Activated T-cell treated with anti-CD3 and anti-CD28 coated beads for 4 hours (primary cell): ENCODE data around the gene SLAMF9.

Experiments used
- DNase-seq: peaks from one replicate; pipeline ENCODE4 v3.0.0-alpha.2; 2020

The SLAMF9 gene

DNA sequence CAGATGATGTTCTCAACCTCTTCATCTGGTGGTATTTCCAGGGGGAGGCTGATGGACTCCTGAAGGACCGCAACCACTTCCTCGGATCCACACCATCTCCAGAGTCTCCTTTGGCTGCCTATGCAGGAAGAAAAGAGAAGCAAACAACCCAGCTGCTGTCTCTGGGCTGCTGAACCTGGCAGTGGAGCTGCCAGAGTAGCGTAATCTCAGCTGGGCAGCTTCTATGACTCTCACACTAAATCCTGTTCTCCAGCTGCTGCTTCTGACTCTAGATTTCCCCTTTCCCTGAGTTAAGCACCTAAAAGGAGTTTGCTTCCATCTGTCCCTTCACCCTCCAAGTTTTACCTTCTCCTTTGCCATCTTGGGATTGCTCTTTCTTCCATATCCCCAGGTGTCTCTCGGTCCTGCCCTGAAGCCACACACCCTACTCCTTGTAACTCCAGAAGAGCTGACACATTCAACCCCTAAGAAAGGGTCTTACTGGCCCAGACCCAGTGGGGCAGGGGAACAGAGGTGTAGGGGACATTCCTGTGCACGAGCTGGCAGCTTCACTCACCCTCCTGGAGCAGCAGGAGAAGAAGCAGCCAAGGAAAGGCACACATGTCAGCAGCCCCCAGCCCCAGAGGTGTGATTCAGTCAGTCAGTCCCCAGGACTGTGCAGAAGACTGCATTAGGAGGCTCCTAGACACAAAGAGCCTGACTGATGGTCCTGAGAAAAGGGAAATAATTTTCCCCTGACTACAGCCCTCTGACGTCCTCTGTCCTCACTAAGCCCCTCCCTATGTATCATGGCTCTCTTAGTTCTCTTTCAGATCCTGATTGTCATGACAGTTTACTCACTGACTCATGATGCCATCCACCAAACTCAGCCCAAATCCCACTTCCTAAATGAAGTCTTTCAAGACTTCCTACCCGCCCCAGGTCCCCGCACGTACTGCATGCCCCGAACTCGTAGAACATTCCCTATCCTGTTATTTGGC, at the start of gene SLAMF9:
Gene SLAMF9, minus strand, starts transcription at position 702 of the 980 bp plus-strand sequence. Its CDS starts 100 bp downstream, at position 602.
- no peak for DNase-seq

DNA sequence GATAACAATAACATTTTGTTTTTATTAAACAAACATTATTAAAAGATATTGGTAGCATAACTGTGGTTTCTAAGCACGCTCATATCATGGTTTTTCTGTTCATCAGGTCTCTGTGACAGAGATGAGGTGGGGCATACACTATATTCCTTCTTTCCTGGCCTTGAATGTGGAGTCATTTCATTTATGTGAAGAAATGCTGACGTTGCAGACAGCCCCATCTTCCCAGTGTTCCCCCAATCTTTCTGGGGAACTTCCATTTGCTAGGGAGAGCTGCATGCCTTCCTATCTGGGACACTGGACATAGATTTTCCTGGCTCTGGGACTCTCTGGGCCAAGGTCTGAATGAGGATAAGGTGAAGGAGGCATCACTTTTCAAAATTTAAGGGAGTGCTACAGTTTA, 47.4 kb upstream of the SLAMF9 start:
- DNase-seq = no peak

DNA sequence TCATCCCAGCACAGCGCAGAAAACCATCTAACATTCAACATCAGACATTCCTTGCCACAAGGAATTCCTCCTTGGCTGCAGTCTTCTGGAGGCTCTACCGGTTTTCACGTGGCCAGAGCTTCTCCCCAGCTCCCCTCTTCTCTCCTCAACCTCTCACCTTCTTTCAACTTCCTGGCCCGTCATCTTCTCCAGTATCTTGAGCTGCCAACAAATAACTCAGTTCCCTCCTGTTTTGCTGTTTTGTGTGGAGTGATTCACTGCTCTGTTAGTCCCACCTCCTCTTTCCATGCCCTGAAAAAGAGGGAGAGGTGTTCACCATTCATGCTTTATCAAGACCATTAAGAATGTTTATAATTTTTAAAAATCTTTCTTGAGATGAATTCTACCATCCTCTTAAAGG, 45.2 kb upstream of the SLAMF9 start:
- DNase-seq = no peak

DNA sequence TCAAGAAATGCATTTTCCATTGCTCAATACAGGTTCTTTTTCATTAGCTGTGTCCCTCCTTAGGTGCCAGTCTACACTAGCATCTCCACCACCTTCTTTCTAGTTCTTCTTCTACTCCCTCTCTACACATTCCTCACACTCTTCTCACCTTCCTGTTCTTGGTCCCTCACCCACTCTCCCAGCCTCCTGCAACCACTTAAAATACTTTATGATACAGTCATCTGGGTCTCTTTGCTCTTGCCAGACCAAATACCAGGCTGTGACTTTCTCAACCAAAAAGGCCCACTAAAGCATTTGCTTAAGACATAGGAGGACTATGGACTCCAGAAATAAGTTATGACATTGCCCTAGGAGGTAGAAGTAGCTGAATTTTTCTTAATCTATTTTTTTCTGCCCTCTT, 42.6 kb upstream of the SLAMF9 start:
- no peak for DNase-seq

DNA sequence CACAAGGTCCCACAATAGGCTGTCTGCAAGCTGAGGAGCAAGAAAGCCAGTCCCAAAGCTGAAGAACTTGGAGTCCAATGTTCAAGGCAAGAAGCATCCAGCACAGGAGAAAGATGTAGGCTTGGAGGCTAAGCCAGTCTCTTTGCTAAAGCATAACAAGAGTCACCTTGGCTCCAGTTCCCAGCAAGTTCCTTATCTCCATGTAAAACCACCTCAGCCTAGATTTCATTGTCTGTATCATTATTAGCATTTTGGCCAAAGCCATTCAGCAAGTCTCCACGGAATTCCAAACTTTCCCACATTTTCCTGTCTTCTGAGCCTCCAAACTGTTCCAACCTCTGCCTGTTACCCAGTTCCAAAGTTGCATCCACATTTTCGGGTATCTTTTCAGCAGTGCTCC, 40.9 kb upstream of the SLAMF9 start:
- DNase-seq = no peak

DNA sequence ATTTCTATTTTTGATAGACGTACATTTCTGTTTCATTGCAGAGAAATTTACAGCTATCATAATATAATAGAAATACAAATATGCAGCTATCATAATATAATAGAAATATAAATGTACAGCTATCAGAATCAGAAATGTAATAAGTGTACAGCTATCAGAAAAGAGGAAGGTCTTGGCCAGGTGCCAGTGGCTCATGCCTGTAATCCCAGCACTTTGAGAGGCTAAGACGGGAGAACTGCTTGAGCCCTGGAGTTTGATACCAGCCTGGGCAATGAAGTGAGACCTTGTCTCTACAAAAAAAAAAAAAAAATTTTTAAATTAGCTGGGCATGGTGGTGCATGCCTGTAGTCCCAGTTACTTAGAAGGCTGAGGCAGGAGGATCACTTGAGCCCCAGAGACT, 39.9 kb upstream of the SLAMF9 start:
- DNase-seq = no peak

DNA sequence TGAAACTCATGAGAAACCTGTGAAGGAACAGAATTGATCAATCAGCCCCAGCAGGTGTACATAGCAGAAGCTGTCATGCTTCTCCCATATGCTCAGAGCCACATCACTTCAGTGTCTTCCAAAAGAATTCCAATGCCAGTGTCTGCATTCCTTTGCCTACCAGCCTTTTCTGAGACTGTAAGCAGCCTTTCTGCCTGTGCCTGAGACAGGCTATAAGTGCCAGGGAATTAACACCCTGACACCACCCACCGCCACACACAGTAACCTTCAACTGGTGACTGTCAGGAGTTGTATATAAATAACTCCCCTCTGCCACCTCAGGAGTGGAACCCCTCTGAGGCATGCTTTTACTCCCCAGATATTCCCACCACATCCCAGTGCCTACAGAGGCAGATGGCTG, 38.1 kb upstream of the SLAMF9 start:
- no peak for DNase-seq

DNA sequence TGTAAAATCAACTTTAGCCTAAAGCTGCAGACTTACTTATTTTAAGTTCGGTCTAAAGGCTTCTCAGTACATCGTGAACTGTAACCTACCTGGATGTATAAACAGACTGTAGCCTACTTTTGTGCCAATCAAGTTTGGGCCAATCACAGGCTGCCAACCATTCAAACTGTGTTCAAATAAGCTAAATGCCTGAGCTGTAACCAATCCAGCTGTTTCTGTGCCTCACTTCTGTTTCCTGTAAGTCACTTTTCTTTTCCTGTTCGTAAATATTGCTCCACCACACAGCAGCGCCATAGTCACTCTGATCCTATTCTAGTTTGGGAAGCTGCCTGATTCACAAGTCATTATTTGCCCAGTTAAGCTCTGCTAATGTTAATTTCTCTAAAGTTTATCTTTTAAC, 37.5 kb upstream of the SLAMF9 start:
- no peak for DNase-seq

DNA sequence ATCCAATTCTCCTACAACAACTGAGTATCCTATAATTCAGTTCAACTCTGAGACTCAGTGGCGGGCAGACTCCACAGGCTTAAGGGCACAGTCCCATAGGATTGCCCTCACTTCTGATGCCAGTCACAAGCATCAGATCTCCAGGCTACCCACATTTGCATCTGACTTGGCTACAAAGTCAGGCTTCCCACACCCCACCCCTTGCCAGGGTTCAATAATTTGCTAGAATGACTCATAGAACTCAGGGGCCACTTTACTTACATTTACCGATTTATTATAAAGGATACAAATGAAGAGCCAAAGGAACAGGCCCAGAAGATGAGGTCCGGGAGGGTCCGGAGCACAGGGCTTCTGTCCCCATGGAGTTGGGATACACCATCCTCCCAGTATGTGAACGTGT, 36.0 kb upstream of the SLAMF9 start:
- no peak for DNase-seq

DNA sequence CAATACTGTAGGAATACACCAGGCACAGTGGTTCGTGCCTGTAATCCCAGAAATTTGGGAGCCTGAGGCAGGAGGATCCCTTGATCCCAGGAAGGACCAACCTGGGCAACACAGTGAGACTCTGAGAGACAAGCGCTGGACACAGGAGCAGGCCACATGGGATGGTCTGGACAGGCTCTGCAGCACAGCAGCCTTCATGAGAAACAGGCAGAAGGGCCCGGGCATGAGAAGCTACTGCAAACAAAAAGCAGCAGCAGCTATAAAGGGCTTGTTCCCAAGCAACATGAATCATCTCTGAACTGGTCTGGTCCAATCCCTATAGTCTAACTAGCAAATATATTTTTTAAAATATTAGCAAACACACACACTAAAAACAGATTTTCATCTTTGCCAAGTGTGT, 35.5 kb upstream of the SLAMF9 start:
- DNase-seq = no peak

DNA sequence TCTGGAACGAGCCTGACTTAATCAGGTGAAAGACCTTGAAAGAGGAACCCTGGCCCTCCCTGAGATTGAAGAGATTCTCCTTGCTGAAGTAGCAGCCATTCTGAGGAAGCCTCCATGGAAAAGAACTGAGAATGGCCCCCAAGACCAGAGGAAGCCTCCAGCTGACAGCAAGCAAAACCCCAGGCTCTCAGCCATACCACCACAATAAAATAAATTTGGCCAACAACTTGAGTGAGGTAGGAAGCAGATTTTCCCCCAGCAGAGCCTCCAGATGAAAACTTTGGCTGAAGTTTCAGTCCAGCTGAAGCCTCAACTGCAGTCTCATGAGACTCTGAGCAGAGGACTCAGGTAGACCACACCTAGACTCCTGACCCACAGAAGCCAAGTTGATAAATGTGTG, 34.0 kb upstream of the SLAMF9 start:
- DNase-seq = no peak

DNA sequence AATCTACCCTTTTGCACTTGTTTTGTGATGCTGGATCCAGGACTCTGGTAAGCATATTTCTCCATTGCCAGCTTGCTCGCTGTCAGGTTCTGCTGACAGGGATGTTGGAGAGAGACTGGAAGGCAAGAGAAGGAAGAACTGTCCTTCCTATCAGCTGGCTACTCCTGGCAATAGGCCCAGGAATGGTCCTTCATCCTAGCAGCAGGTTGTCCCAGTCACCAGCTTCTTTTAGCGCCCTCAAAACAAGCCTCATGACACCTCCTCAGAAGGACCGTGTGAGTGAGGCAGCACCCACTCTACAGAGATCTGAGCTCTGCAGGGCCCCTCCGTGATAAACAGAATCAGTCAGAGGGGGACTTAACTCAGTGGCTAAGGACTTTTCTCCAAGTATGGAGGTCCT, 33.1 kb upstream of the SLAMF9 start:
- DNase-seq = no peak

DNA sequence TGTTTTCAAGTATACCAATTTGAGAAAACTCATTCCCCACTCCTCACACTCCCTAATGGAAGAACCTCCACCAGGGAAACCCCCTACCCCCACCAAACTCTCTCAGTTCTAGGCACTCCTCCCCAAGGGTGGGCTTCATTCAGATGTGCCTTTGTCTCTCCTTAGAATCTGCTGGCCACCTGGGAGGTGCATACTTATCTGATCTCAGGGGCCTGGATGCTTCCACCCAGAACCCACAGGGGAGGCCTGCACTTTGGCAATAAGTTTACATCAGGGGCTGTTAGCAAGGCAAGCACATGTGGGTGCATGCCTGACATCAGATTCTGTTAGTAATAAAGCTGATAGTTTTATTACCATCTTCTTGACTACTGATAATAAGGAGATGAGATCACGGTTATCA, 32.5 kb upstream of the SLAMF9 start:
- DNase-seq = no peak

DNA sequence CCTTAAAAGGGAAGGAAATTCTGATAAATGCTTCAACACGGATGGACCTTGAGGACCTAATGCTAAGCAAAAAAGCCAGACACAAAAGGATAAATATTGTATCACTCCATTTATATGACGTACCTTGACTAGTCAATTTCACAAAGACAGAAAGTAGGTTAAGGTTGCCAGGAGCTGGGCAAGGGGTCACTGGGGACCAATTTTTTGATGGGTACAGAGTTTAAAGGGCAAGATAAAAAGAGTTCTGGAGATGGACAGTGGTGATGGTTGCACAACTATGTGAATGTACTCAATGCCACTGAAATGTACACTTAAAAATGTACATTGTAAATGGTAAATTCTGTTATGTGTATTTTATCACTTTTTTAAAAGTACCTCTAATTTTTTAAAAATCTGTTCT, 32.1 kb upstream of the SLAMF9 start:
- no peak for DNase-seq

DNA sequence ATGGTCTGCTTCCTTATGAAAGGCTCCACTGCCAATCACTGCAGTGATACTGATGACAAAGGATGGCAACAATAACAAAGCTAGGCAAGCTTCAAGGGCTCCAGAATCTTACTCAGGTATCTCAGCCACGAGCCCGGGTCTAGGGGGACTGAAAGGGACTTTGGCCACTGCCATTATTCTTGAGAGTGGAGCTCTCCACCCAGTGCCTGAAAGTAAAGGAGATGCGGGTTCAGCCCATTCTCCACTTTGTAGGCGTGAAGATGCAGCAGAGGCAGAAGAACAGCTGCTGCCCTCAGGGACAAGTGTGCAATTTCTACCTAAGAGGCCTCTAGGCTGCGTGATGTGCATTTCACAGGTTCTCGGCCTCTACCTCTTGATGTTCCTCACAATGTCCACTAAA, 31.4 kb upstream of the SLAMF9 start:
- no peak for DNase-seq

DNA sequence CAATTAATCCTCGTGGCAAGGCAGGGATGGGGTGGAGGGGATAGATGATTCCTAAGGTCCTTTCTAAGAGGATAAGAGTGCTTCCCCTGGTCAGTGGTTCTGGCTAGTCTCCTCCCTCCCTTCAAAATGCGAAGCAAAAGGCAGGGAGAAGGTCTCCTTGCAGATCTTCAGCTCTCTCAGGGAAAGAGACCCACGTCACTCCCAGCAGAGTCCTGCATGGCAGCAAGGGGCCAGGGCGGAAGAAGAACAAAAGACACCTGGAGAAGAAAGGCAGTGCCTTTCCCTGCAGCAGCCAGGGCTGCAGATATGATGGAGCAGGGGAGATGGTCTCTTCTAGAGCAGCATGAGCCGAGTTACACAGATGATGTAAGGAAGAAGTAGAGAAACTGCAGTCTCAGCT, 29.6 kb upstream of the SLAMF9 start:
- DNase-seq = no peak

DNA sequence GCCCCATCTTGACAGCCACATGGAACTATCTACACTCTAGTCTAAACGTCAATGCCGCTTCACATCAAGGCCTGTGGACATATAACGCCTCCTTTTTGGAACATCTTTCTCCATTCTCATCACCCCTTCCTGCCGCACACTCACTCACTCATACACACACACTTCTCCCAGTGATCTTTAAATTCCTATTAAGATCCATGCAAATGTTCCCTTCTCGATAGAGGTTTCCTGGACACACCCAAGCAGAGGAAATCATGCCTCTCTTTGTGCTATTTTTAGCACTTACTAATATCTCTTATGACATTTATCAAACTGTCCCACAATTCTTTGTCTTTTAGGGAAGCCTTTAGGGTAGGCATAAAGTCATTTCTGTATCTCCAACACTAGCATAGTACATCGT, 28.2 kb upstream of the SLAMF9 start:
- DNase-seq = no peak

DNA sequence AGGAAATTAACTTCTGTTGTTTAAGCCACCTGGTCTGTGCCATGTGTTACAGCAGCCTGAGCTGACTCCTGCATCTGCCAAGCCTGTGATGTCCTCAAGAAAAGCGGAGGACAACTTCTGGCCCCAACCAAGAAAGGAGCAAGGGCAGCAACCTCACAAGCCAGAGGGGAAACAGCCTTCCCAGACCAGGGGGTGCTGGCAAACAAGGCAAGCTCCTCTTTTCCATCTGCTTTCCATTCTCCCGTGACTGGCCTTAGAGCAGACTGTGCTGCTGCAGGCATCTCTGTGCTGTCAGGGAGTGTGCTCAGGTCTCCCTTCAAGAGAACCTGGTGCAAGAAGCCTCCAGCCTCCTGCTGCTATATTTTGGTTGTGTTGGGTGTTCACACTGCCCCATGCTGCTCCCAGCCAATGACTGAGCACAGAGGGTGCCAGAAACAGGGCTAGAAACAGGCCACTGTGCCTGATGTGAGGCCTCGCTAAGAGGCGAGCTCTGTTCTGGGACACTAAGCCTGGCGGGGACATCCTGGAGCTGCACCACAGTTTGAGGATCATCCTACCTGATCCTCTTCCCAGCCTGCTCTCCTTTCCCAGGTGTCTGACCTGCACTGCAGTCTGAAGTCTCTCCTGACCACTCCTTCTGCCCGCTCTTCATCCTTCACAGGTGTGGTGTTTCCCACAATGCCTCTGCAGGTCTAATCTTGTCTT, 27.5 kb upstream of the SLAMF9 start:
- no peak for DNase-seq

DNA sequence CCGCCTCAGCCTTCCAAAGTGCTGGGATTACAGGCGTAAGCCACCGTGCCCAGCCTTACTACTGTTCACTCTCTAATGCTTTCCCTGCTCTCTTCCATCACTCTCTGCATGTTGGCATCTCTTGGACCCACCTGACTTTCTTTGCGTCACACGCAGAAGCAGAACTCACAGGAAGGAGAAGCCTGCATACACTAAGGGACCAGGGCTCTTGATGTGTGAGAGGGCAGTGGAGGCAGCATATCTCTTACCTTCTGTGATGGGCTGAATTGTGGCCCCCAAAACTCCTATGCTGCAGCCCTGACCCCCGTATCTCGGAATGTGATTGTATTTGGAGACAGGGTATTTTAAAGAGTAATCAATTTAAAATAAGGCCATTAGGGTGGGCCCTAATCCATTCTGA, 26.7 kb upstream of the SLAMF9 start:
- no peak for DNase-seq

DNA sequence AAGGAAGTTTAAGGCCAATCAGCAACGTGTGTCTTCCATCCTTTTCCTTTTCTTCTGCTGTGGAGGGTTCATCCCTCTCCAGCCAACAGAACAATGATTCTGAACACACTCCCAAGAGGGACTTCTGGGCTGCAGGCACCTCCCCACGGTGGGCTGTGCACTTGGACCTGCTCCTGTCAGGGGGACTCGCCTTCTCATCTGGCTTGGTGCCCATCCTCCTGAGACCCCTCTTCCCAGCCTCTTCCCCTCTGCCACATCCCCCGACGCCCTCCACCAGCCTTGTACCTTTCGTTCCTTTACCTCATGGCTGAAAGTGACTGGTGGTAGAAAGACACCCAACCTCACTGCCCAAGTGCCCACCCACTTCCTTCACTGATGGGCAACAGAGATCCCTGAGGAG, 26.0 kb upstream of the SLAMF9 start:
- no peak for DNase-seq

DNA sequence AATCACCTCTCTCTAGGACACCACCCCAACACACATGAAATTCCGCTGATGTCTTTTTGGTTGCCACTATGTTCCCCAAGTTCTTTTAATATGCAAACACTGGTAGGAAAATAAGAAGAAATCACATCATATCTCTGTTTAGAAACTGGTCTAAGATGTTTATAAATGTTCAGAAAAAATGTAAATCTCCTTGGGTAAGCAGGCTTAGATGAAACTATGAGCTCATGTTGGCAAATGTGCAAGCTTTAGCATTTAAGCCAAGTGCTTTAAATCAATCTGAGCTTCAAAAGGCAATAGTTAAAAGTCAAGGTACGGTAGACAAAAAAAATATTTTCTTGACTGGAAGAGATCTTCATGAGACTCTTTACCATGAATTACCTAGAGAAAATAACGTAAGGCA, 25.2 kb upstream of the SLAMF9 start:
- no peak for DNase-seq

DNA sequence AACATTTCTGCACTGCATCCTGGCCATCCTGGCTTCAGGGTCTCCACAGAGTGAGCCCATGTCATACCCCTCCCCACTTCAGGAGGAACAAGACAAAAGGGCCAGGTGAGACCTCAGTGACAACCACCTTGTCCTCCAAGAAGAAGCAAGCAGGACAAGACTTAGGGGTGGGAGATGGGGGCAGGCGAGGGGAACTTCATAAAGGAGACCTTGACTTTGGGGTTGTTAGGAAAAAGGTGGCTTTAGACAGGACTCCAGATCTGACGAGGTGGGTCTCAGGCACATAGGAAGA, 24.0 kb upstream of the SLAMF9 start:
- DNase-seq = no peak

DNA sequence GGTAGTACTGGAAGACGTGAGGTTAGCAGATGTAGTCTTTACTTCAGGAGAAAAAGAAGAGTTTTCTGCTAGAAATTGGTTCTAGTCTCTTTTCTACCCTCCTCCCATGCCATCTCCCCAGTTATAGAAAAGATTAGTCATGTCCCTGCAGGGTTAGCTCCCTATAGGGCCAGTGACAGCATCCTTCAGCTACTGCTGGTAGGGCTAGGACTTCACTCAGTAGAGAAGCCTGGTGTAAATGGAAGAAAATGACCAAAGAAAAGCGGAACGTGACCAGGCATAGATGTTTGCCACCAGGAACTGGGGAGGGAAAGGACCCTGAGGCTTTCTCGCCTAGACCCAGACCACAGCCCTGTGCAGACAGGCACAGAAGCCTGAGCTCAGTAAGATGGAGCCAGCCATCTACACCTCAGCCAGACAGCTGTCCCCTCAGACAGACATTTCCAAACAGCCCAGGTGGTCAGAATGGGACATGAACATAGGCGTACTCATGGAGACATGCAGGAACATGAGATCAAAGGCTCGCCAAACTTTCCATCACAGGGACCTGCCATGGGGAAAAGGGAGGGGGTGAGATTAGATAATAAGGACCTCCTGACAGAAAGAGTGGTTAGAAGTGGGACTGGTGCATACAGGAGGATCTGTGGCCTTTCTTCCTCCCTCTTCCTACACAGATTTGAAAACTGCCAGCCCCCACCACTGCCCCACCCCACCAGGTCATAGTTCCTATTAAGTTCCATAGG, 23.5 kb upstream of the SLAMF9 start:
- DNase-seq = no peak
